EH (cell line): Measurements from ENCODE around the gene MEPCE.
"Not testable (repeated sequence)": the region's sequence is repeated elsewhere in the genome, so short reads cannot be mapped to it uniquely, and the experiment has no call there.

Experiments used
- DNase-seq: peaks from one replicate; pipeline ENCODE4 v3.0.0-alpha.2; 2015; ENCODE audit warnings: low read depth

The MEPCE gene

GRCh38 chr7:100429637-100430492 lies at the start of gene MEPCE:
Gene MEPCE, plus strand, starts transcription at chr7:100429831. Its CDS starts 188 bp downstream, at chr7:100430019.
- peak; percentile 98 for DNase-seq

DNA sequence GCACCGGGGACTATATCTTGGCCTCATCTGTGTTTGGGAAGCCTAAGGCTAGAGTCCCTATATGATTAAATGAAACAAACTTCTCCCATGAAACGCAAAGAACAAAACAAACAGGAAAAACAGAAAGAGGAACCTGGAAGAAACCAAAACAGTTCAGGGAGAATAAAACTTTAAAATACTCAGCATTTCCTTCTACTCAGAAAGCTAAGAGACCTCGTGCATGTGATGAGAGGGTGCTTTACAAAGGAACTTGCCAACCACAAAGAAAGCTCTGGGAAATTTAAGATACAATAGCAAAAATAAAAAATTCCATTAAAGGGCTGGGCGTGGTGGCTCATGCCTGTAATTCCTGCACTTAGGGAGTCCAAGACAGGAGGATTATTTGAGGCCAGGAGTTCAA lies 49.4 kb upstream of the MEPCE start:
- no peak for DNase-seq

GRCh38 chr7:100381531-100382233 lies 47.9 kb upstream of the MEPCE start:
- DNase-seq, result not testable (repeated sequence)

- DNase-seq, result not testable (repeated sequence)
Observed at GRCh38 chr7:100382234-100382853, 47.3 kb upstream of the MEPCE start.

DNA sequence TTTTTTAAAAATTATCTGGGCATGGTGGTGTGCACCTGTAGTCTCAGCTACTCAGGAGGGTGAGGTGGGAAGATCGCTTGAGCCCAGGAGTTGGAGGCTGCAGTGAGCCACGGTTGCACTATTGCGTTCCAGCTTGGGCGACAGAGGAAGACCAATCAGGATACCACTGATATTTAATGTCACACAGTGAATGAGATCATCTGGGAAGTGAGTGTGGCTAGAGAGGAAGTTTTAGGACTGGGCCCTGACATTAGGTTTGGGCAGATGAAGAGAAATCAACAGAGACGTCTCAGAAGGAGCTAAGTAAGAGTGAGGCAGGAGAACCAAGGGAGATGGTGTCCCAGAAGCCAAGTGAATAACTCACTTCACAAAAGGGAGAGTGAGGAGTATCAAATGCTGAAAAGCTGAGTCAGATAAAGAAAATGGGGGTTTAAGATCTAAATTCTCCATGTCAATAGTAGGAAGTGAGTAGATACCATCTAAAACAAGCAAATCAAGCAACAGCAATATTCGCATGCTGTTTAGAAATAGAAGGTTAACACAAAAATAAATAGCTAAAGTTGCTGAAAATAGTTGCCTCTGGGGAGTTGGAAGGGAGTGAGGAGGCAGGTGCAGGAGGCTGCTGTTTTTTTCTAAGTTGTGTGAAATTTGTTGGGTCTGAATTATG lies 44.9 kb upstream of the MEPCE start:
- no peak for DNase-seq

DNA sequence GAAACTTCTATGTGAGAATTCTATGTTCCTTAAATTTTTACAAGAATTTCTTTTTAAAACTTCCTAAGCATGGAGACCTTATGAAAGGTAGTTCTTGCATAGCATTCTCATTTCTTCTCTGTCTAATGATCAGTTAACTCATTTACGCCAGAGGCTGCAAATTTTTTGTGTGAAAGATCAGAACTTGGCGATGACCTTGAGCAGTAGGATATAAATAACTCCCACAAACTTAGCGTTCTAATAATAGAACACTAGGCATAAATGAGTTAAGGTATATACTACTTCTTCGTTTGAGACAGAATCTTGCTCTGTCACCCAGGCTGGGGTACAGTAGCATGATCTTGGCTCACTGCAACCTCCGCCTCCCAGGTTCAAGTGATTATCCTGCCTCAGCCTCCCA lies 42.7 kb upstream of the MEPCE start:
- DNase-seq, result no peak

- no peak for DNase-seq
Observed at GRCh38 chr7:100387695-100388094, 41.9 kb upstream of the MEPCE start.

- DNase-seq, result no peak
Observed at GRCh38 chr7:100389437-100390088, 40.1 kb upstream of the MEPCE start.

GRCh38 chr7:100390286-100391009 lies 39.2 kb upstream of the MEPCE start:
- no peak for DNase-seq

GRCh38 chr7:100393233-100393905 lies 36.3 kb upstream of the MEPCE start:
- no peak for DNase-seq

GRCh38 chr7:100394077-100394476 lies 35.6 kb upstream of the MEPCE start:
- no peak for DNase-seq

GRCh38 chr7:100396421-100396982 lies 33.1 kb upstream of the MEPCE start:
- DNase-seq, result no peak

- no peak for DNase-seq
Observed at GRCh38 chr7:100397315-100398081, 32.1 kb upstream of the MEPCE start.

DNA sequence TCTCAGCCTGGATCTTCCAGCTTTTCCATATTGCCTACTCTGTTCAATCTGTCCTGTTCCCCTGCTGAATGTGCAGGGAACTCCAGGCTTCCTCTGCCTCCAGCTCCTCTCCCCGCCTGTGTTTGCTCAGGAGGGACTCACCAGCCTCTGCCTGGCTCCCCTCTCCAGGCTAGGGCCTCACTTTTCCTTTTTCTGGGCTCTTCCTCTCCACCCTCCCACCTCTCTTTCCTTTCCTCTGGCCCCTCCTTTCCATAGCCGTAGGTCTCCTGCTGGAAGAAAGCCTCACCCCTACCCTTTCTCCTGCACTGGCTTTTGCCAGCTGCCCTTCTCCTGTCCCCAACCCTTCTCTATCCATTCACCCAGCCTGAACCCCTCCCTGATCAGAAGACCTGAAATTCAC lies 31.4 kb upstream of the MEPCE start:
- no peak for DNase-seq

DNA sequence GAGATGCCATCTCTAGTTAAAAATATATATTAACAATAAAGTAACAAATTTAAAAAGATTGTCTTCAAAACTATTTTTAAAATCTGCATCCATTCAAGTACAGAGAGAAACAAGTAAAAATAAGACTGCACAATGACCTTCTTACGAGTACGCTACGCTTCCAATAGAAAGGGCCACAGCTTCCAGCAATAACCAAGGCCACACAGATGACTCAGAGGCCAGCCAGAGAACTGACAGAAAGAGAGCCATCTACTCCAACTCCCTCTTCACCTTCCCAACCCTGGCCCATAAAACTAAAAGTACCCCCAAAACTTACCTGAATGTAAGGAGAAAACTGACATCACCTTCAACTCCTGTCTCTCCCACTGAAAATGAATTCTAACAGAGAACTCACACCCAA lies 29.6 kb upstream of the MEPCE start:
- no peak for DNase-seq

DNA sequence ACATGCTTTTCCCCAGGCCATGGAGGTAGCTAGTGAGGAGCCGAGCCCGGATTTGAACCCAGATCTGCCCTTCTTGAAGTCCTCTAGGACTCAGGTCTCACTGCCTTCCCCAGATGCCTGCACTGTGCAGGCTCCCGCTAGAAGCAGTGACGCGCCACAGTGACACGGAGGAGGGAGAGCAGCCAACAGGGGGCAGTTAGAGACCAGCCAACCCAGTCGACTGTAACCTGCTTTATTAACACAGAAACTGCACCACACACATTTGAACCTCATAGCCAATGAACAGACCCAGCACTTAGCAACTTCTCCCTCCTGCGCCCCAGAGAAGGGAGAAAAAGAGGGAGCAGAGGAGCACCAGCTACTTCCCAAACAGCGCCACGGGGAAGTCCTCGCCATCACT lies 29.0 kb upstream of the MEPCE start:
- peak; percentile 26 for DNase-seq

DNA sequence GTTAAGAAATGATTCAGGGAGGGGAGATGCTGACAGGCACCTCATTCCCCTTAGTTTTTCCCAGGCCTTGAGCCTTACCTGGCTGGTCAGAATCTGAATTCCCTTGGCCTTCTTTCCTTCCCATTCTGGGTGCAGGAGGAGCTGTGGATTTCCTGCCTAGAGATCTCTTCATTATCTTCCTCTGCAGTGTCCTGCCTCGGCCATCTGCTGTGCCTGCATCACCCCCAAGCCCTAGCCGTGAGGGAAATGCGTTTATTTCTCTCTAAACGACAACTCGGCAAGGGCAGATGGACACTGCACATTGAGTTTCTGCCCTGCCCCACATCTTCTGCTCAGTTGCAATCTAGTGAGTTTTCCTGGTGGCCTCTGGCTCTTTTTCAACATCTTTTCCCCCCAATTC lies 27.8 kb upstream of the MEPCE start:
- DNase-seq, result no peak

DNA sequence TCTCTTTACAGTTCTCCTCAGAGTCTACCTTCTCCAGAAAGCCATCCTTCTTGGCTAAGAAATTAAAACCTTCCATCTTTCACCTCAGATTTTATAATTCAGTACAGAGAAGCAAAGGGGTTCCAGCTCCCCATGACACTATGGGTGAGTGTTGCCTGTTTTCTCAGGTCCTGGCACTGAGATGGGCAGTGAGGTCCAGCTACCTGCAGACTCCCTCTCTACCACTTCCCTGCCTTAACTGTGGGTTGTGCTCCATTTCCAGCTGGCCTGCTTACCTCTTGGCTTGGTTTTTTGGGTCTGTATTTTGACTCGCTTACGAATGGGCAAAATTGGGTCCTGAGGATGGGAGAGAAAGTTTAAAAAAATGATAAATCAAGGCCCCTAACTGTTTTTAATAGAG lies 27.4 kb upstream of the MEPCE start:
- DNase-seq, result no peak

DNA sequence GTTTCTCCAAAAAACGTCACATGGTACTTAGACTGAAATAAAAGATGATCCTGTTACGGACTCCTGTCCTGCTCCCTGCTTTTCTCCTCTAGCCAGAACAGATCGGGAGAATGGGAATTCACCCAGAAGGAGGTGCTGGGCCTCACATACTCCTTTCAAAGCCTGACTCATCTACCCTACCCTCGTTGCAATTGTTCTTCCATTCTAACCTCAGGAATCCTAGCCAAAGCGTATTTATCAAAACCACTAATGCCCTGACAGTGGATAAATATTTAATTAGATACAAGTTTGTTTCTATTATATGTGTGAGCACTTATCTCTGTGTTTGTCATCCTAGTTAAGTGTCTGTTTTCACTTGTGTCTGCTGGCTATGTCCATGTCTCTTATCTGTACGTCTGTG lies 22.9 kb upstream of the MEPCE start:
- DNase-seq, result peak; percentile 45
